B cell (primary cell): ENCODE measurements around the gene DLG2. TPM values are rescaled to one million over a fixed set of nuclear protein-coding genes. Genes with fewer than 3 reads are reported as not detected.

Experiments
- ATAC-seq: fragments of 200-7000 bp; cut with Tn5 transposase; one replicate; pipeline ENCODE4 v1.10.0; 2021; ENCODE audit warnings: low read depth, mild to moderate bottlenecking, moderate number of reproducible peaks, moderate library complexity
- CTCF ChIA-PET: fragments of 350-600 bp; sonication (Branson Sonifier 250); formaldehyde crosslinking; loops from one replicate; lab custom pipeline; 2021; ENCODE audit warnings: antibody characterized with exemption, inconsistent platforms; lab: Charles Lee
- POLR2A ChIA-PET: fragments of 350-600 bp; sonication (Branson Sonifier 250); formaldehyde crosslinking; loops from one replicate; lab custom pipeline; 2021; ENCODE audit warnings: antibody characterized with exemption; lab: Charles Lee
- DNase-seq: peaks from one replicate; pipeline ENCODE4 v3.0.0; 2013
- H2AFZ ChIP-seq: 2 replicates; pipeline ENCODE4 v1.6.1; 2012; ENCODE audit warnings: mild to moderate bottlenecking, low read depth, low read length; ENCODE audit not compliant: insufficient read depth, poor library complexity, severe bottlenecking
- H3K27ac ChIP-seq, 2 donors: 1 replicate in 1 of 2; 2 replicates in 1 of 2; pipeline ENCODE4 v1.5.1; 2012 to 2013; ENCODE audit warnings: low read length in 2 of 2, mild to moderate bottlenecking in 2 of 2, moderate library complexity in 1 of 2
- H3K27me3 ChIP-seq, 4 experiments: fragments of 200-600 bp in 1 of 4; sonication (generic) in 1 of 4; replicated peaks in 1 of 4; 1 replicate in 2 of 4; 2 replicates in 2 of 4; pipeline versions ENCODE4 v1.6.1 to v1.7.0; 2013 to 2016; ENCODE audit warnings: low read length in 3 of 4, mild to moderate bottlenecking in 2 of 4, mixed read lengths in 1 of 4, moderate library complexity in 1 of 4; ENCODE audit not compliant: insufficient read depth in 4 of 4, control insufficient read depth in 3 of 4; ENCODE audit errors: control extremely low read depth in 1 of 4
- H3K36me3 ChIP-seq, 2 experiments: replicated peaks in 1 of 2; 1 replicate in 1 of 2; 2 replicates in 1 of 2; pipeline versions ENCODE4 v1.6.1 to v1.7.1; 2013; ENCODE audit warnings: low read length in 1 of 2; ENCODE audit not compliant: insufficient read depth in 2 of 2, control insufficient read depth in 1 of 2; ENCODE audit errors: control extremely low read depth in 1 of 2, extremely low read depth in 1 of 2
- H3K4me1 ChIP-seq, 2 donors: fragments of 200-600 bp in 1 of 2; sonication (generic) in 1 of 2; 1 replicate in 1 of 2; 2 replicates in 1 of 2; pipeline versions ENCODE4 v1.5.1 to v1.6.1; 2013 to 2017; ENCODE audit warnings: low read length in 2 of 2; ENCODE audit not compliant: control insufficient read depth in 2 of 2, insufficient read depth in 2 of 2
- H3K4me2 ChIP-seq: replicated peaks from 2 replicates; pipeline ENCODE3; 2012; ENCODE audit warnings: mild to moderate bottlenecking, low read depth, low read length; ENCODE audit not compliant: poor library complexity, severe bottlenecking
- H3K4me3 ChIP-seq, 5 experiments: fragments of 200-600 bp in 1 of 5; sonication (generic) in 1 of 5; 1 replicate in 3 of 5; 2 replicates in 2 of 5; pipeline versions ENCODE4 v1.5.1 to v1.7.0; 2011 to 2016; ENCODE audit warnings: low read length in 4 of 5, mild to moderate bottlenecking in 4 of 5, low read depth in 2 of 5, control low read depth in 1 of 5, moderate library complexity in 1 of 5; ENCODE audit not compliant: insufficient read depth in 1 of 5; ENCODE audit errors: control extremely low read depth in 1 of 5, extremely low read depth in 1 of 5
- H3K79me2 ChIP-seq: fragments of 200-600 bp; sonication (generic); one replicate; pipeline ENCODE4 v1.6.0; 2016; ENCODE audit warnings: low read length; ENCODE audit not compliant: control insufficient read depth, insufficient read depth
- H3K9ac ChIP-seq: fragments of 200-600 bp; sonication (generic); 2 replicates; pipeline ENCODE4 v1.6.1; 2017; ENCODE audit warnings: mild to moderate bottlenecking, low read length, moderate library complexity
- H3K9me3 ChIP-seq, 3 donors: one replicate each; pipeline versions ENCODE4 v1.6.1 to v1.7.1; 2013; ENCODE audit warnings: low read length in 2 of 3; ENCODE audit not compliant: control insufficient read depth in 2 of 3, insufficient read depth in 1 of 3; ENCODE audit errors: control extremely low read depth in 1 of 3
- H4K20me1 ChIP-seq: 2 replicates; pipeline ENCODE4 v1.6.0; 2012; ENCODE audit warnings: mild to moderate bottlenecking, low read length; ENCODE audit not compliant: insufficient read depth, control insufficient read depth, poor library complexity, severe bottlenecking
- H3K27ac Mint-ChIP-seq: one replicate; pipeline ENCODE4 v1.8.0; 2021; ENCODE audit warnings: mixed read lengths
- H3K27me3 Mint-ChIP-seq: one replicate; pipeline ENCODE4 v1.8.0; 2021; ENCODE audit warnings: mixed read lengths
- H3K4me1 Mint-ChIP-seq: one replicate; pipeline ENCODE4 v1.8.0; 2021; ENCODE audit warnings: mixed read lengths
- H3K4me3 Mint-ChIP-seq: one replicate; pipeline ENCODE4 v1.8.0; 2021; ENCODE audit warnings: mixed read lengths
- H3K9me3 Mint-ChIP-seq: one replicate; pipeline ENCODE4 v1.8.0; 2022; ENCODE audit warnings: mixed read lengths; ENCODE audit not compliant: insufficient read depth
- CTCF ChIP-seq: fragments of 200-600 bp; IDR thresholded peaks from one replicate; pipeline ENCODE4 v1.8.0; 2022; ENCODE audit warnings: antibody characterized with exemption, mild to moderate bottlenecking
- EZH2 ChIP-seq: IDR thresholded peaks from 2 replicates; pipeline ENCODE4 v1.6.1; 2012; ENCODE audit warnings: borderline replicate concordance, low read depth, mild to moderate bottlenecking, moderate library complexity, low read length; ENCODE audit not compliant: insufficient read depth, poor library complexity, severe bottlenecking
- WGBS: methylation state at CpG from one replicate; pipeline ENCODE4 v1.1.5; 2013; ENCODE audit warnings: missing lambda C conversion rate; ENCODE audit not compliant: insufficient coverage; 5-methylcytosine and 5-hydroxymethylcytosine counted together
- intact Hi-C: fragments of 100-400 bp; cut with micrococcal nuclease; formaldehyde crosslinking; loops from one replicate; pipeline ENCODE4 v1.10.0; 2022
- polyA plus RNA-seq: library from polyadenylated mRNA; depleted of rRNA; stranded (reverse); fragments of >200 nt; gene quantifications from 2 replicates; pipeline ENCODE4 v1.2.3, GENCODE V29; 2012
- total RNA-seq, 2 donors: library from RNA; stranded (reverse); fragments of 120-200 nt in 1 of 2; gene quantifications; 1 replicate in 1 of 2; 2 replicates in 1 of 2; pipeline versions ENCODE4 v1.2.3 to v1.2.4, GENCODE V29; 2013 to 2022

DLG2 gene
- total and polyA plus RNA-seq, 2 donors (not counting 1 experiment from before 2014, with no cell fraction given): 0.54 to 5.4 TPM

- Mint-ChIP-seq H3K27me3 (no peaks in the 10 kb centered on the region), H3K4me3 (no peak overlapping the region), H3K27ac (no peak overlapping the region), H3K4me1 (peaks cover 39% of the 10 kb centered on the region), H3K9me3 (peaks cover 7% of the 10 kb centered on the region)
- POLR2A ChIA-PET: no interaction called here
- CTCF ChIA-PET: interaction anchor here (0.6 to 0.7 kb wide), 2 partner anchors 77 to 493 kb away, joined by 3 read pairs; no protein-coding TSS in a partner anchor
- DNase-seq (no peak), ATAC-seq (no peak)
- no peak overlapping the region for H3K4me2 ChIP-seq
- intact Hi-C loops: loop anchor here (5.0 to 10.0 kb wide), 2 partner anchors 34 to 227 kb away; no protein-coding TSS in a partner anchor
- no peak overlapping the region for H3K9ac ChIP-seq
- H3K27ac ChIP-seq: no peak overlapping the region
- H4K20me1 ChIP-seq: no peaks in the 10 kb centered on the region
- no peak overlapping the region for H3K4me3 ChIP-seq
- H3K79me2 ChIP-seq: no peaks in the 10 kb centered on the region
- peaks cover 16 to 21% of the 10 kb centered on the region in 2 donors for H3K4me1 ChIP-seq
- no peaks in the 10 kb centered on the region for H3K27me3 ChIP-seq
- peaks cover 0 to 3% (median 0%) of the 10 kb centered on the region in 3 donors for H3K9me3 ChIP-seq
- no peak overlapping the region for H2AFZ ChIP-seq
- no peaks in the 10 kb centered on the region for H3K36me3 ChIP-seq
- TF ChIP-seq CTCF (no peak), EZH2 (no peak)
- WGBS: no CpG with 5 or more reads among the region's 3 CpGs
Measured at GRCh38 chr11:85088286-85088685, 538.9 kb downstream of the DLG2 start.

- intact Hi-C loops: loop anchor here (5.0 to 10.0 kb wide), 2 partner anchors 36 to 228 kb away; no protein-coding TSS in a partner anchor
- DNase-seq (no peak), ATAC-seq (no peak)
- H3K4me2 ChIP-seq: no peak overlapping the region
- WGBS: no CpG with 5 or more reads among the region's 3 CpGs
- H3K9me3 ChIP-seq: peaks cover 0 to 3% (median 0%) of the 10 kb centered on the region in 3 donors
- no peak overlapping the region for H3K9ac ChIP-seq
- peaks cover 7% of the 10 kb centered on the region for H3K9me3 Mint-ChIP-seq
- no peaks in the 10 kb centered on the region for H3K27me3 Mint-ChIP-seq
- no peak overlapping the region for H3K27ac Mint-ChIP-seq
- no peaks in the 10 kb centered on the region for H3K36me3 ChIP-seq
- peaks cover 38% of the 10 kb centered on the region for H3K4me1 Mint-ChIP-seq
- ChIA-PET POLR2A (no interaction called here), CTCF (interaction anchor here (0.7 kb wide), 1 partner anchor 9 kb away, joined by 3 read pairs; no protein-coding TSS in a partner anchor)
- no peaks in the 10 kb centered on the region for H4K20me1 ChIP-seq
- H3K4me3 Mint-ChIP-seq: no peak overlapping the region
- H3K79me2 ChIP-seq: no peaks in the 10 kb centered on the region
- no peak overlapping the region for H3K27ac ChIP-seq
- H3K27me3 ChIP-seq: no peaks in the 10 kb centered on the region
- TF ChIP-seq EZH2: no peak
- no peak for TF ChIP-seq CTCF
- H3K4me3 ChIP-seq: no peak overlapping the region
- H2AFZ ChIP-seq: no peak overlapping the region
- H3K4me1 ChIP-seq: peaks cover 16 to 21% of the 10 kb centered on the region in 2 donors
Measured at GRCh38 chr11:85086504-85087284, 540.5 kb downstream of the DLG2 start.
